HepG2 (cell line): ENCODE data around the gene TCF3. TPM values are rescaled to one million over a fixed set of nuclear protein-coding genes. Genes with fewer than 3 reads are reported as not detected.

Experiments used
- ATAC-seq: fragments of 200-7000 bp; cut with Tn5 transposase; 3 replicates; pipeline ENCODE4 v1.9.1; 2020; ENCODE audit warnings: mild to moderate bottlenecking, moderate library complexity
- BruUV-seq: library from RNA; stranded (reverse); fragments of 400-500 nt; replicated peaks from 2 replicates; lab custom pipeline; 2021; lab: Mats Ljungman, UMichigan
- CTCF ChIA-PET: fragments of 300-600 bp; formaldehyde crosslinking; extraction: SDS; loops from one replicate; lab custom pipeline; 2021; ENCODE audit warnings: low total read pairs, inconsistent platforms, low intra/inter-chr PET ratio; lab: Yijun Ruan, JAX
- POLR2A ChIA-PET: fragments of 350-600 bp; sonication (Branson Sonifier 250); formaldehyde crosslinking; loops from one replicate; lab custom pipeline; 2020; ENCODE audit warnings: antibody characterized with exemption, inconsistent platforms; lab: Yijun Ruan, JAX
- DNase-seq: peaks from one replicate; pipeline ENCODE4 v3.0.0-alpha.2; 2015; ENCODE audit warnings: low spot score
- FAIRE-seq: peaks from 3 replicates; lab custom pipeline; 2011; peaks lifted over from hg19 to GRCh38; lab: Jason Lieb, UNC
- H2AFZ ChIP-seq: one replicate; pipeline ENCODE4 v1.6.1; 2011; ENCODE audit warnings: low read length, inconsistent platforms
- H3K27ac ChIP-seq: fragments of 300-600 bp; 3 replicates; pipeline ENCODE4 v1.8.0; 2011; ENCODE audit warnings: mixed run types, mild to moderate bottlenecking, mixed read lengths, low read length, inconsistent platforms; ENCODE audit not compliant: insufficient read depth; ENCODE audit errors: extremely low read length
- H3K27me3 ChIP-seq, 2 experiments: fragments of 200-600 bp in 1 of 2; 2 replicates in 1 of 2; 3 replicates in 1 of 2; pipeline versions ENCODE4 v1.6.0 to v1.8.0; 2011; ENCODE audit warnings: low read length in 2 of 2, mild to moderate bottlenecking in 2 of 2, moderate library complexity in 2 of 2, inconsistent platforms in 1 of 2; ENCODE audit not compliant: insufficient read depth in 2 of 2, control insufficient read depth in 1 of 2
- H3K36me3 ChIP-seq, 2 experiments: fragments of 200-600 bp in 1 of 2; replicated peaks in 1 of 2; 2 replicates in 1 of 2; 3 replicates in 1 of 2; pipeline versions ENCODE4 v1.5.1 to v1.8.0; 2011; ENCODE audit warnings: low read length in 2 of 2, inconsistent platforms in 1 of 2; ENCODE audit not compliant: insufficient read depth in 2 of 2, control insufficient read depth in 1 of 2
- H3K4me1 ChIP-seq: 2 replicates; pipeline ENCODE4 v1.5.1; 2012; ENCODE audit warnings: low read length, inconsistent platforms; ENCODE audit not compliant: insufficient read depth
- H3K4me2 ChIP-seq: 2 replicates; pipeline ENCODE4 v1.6.0; 2011; ENCODE audit warnings: low read depth, low read length, inconsistent platforms
- H3K4me3 ChIP-seq, 3 experiments: fragments of 200-600 bp in 1 of 3; sonication (generic), shearing (Covaris generic) in 1 of 3; replicated peaks in 1 of 3; 2 replicates each; pipeline ENCODE4 v1.5.1; 2011 to 2016; ENCODE audit warnings: low read length in 3 of 3, inconsistent platforms in 2 of 3, low read depth in 2 of 3, mild to moderate bottlenecking in 2 of 3, control low read depth in 1 of 3, mixed read lengths in 1 of 3; ENCODE audit not compliant: insufficient read depth in 1 of 3
- H3K79me2 ChIP-seq: one replicate; pipeline ENCODE4 v1.6.1; 2011; ENCODE audit warnings: low read length, inconsistent platforms; ENCODE audit not compliant: insufficient read depth
- H3K9ac ChIP-seq: 2 replicates; pipeline ENCODE4 v1.6.0; 2011; ENCODE audit warnings: mild to moderate bottlenecking, low read depth, low read length, inconsistent platforms; ENCODE audit not compliant: insufficient read depth
- H3K9me3 ChIP-seq: 2 replicates; pipeline ENCODE4 v1.5.1; 2012; ENCODE audit warnings: mild to moderate bottlenecking, low read length
- H4K20me1 ChIP-seq: 2 replicates; pipeline ENCODE4 v1.6.0; 2011; ENCODE audit warnings: inconsistent platforms, mild to moderate bottlenecking, low read length, moderate library complexity; ENCODE audit not compliant: insufficient read depth
- ATAD3A ChIP-seq: sonication (generic); formaldehyde crosslinking; IDR thresholded peaks from 2 replicates; pipeline ENCODE4 v1.4.0; 2020; ENCODE audit warnings: missing genetic modification reagents
- CCAR2 ChIP-seq: fragments of 200-400 bp; formaldehyde crosslinking; optimal IDR thresholded peaks from 2 replicates; pipeline ENCODE3; 2018; ENCODE audit warnings: low read depth, mild to moderate bottlenecking, low read length, moderate library complexity
- CREBL2 ChIP-seq: sonication (generic); formaldehyde crosslinking; IDR thresholded peaks from 2 replicates; pipeline ENCODE4 v1.8.1; 2023; ENCODE audit warnings: missing genetic modification reagents, mild to moderate bottlenecking, borderline replicate concordance
- FOXP1 ChIP-seq, 2 experiments: fragments of 450-650 bp in 1 of 2; IDR thresholded peaks; 2 replicates each; pipeline ENCODE4 v1.6.1; 2017 to 2018; ENCODE audit warnings: antibody characterized with exemption in 1 of 2
- HNF4A ChIP-seq: sonication (generic); formaldehyde crosslinking; IDR thresholded peaks from 2 replicates; pipeline ENCODE4 v1.4.0; 2020; ENCODE audit warnings: missing genetic modification reagents
- IKZF5 ChIP-seq: IDR thresholded peaks from 2 replicates; pipeline ENCODE4 v1.6.1; 2018; ENCODE audit warnings: missing genetic modification reagents, mild to moderate bottlenecking, missing compliant biosample characterization
- KLF15 ChIP-seq: sonication (generic); formaldehyde crosslinking; IDR thresholded peaks from 2 replicates; pipeline ENCODE4 v1.8.1; 2023; ENCODE audit warnings: borderline replicate concordance, mild to moderate bottlenecking, inconsistent platforms, missing genetic modification reagents, mixed read lengths
- MYNN ChIP-seq: sonication (generic); formaldehyde crosslinking; IDR thresholded peaks from 2 replicates; pipeline ENCODE4 v1.4.0; 2020; ENCODE audit warnings: mild to moderate bottlenecking, low read depth, missing genetic modification reagents
- PHF21A ChIP-seq: sonication (generic); formaldehyde crosslinking; IDR thresholded peaks from 2 replicates; pipeline ENCODE4 v1.5.0; 2020; ENCODE audit warnings: mild to moderate bottlenecking, missing genetic modification reagents
- RNF2 ChIP-seq: fragments of 450-650 bp; conservative IDR thresholded peaks from 2 replicates; pipeline ENCODE4 v1.6.1; 2016; ENCODE audit warnings: low read depth
- ZBTB10 ChIP-seq: sonication (generic); formaldehyde crosslinking; IDR thresholded peaks from 2 replicates; pipeline ENCODE4 v1.4.0; 2020; ENCODE audit warnings: missing genetic modification reagents, borderline replicate concordance
- ZNF44 ChIP-seq: sonication (generic); formaldehyde crosslinking; IDR thresholded peaks from 2 replicates; pipeline ENCODE4 v1.5.1; 2020; ENCODE audit warnings: mild to moderate bottlenecking, missing genetic modification reagents
- ZNF530 ChIP-seq: sonication (generic); formaldehyde crosslinking; IDR thresholded peaks from 2 replicates; pipeline ENCODE4 v1.5.0; 2020; ENCODE audit warnings: low read depth, mild to moderate bottlenecking, missing genetic modification reagents
- WGBS: methylation state at CpG from one replicate; pipeline ENCODE4 v1.1.6; 2017; ENCODE audit warnings: low lambda C conversion rate; 5-methylcytosine and 5-hydroxymethylcytosine counted together
- in situ Hi-C: cut with HindIII; loops from 2 replicates; pipeline ENCODE4 v1.10.0; 2017; ENCODE audit warnings: low pct_unique_long_range_greater_than_20kb; ENCODE audit not compliant: extremely low pct_ligation_motif_present
- intact Hi-C: fragments of 100-400 bp; cut with micrococcal nuclease; formaldehyde crosslinking; loops from one replicate; pipeline ENCODE4 v1.10.0; 2022; ENCODE audit not compliant: unreplicated experiment
- polyA plus RNA-seq, 8 experiments: library from polyadenylated mRNA; depleted of rRNA in 3 of 8; stranded (reverse) in 7 of 8; unstranded in 1 of 8; fragments of >200 nt; fragmentation: Illumina TruSeq in 4 of 8; extraction: Trizol in 4 of 8; gene quantifications; 2 replicates each; pipeline versions ENCODE4 v1.2.1 to v1.2.3, GENCODE V29; 2011 to 2016; ENCODE audit warnings: low read depth in 4 of 8, missing spikeins in 1 of 8, mixed read lengths in 1 of 8; ENCODE audit not compliant: insufficient read depth in 1 of 8
- total RNA-seq, 5 experiments: library from RNA; depleted of rRNA; stranded (reverse); fragments of >200 nt; fragmentation: Illumina TruSeq; extraction: Trizol; gene quantifications; 2 replicates each; pipeline ENCODE4 v1.2.3, GENCODE V29; 2016; ENCODE audit warnings: low read depth in 1 of 5
- TF ChIP-seq, protein P1 (sequence below): sonication (generic); formaldehyde crosslinking; conservative IDR thresholded peaks from 2 replicates; pipeline ENCODE4 v1.8.0; 2022; ENCODE audit warnings: mild to moderate bottlenecking, moderate library complexity, missing genetic modification reagents
- TF ChIP-seq, protein P2 (sequence below): sonication (generic); formaldehyde crosslinking; IDR thresholded peaks from 2 replicates; pipeline ENCODE4 v1.5.0; 2020; ENCODE audit warnings: mild to moderate bottlenecking, missing genetic modification reagents, borderline replicate concordance

The TCF3 gene
- total and polyA plus RNA-seq, 2 of the 13 experiments (the other 11 are each of a cell fraction or from before 2014, with no cell fraction given) = 51.4 to 53.2 TPM

DNA sequence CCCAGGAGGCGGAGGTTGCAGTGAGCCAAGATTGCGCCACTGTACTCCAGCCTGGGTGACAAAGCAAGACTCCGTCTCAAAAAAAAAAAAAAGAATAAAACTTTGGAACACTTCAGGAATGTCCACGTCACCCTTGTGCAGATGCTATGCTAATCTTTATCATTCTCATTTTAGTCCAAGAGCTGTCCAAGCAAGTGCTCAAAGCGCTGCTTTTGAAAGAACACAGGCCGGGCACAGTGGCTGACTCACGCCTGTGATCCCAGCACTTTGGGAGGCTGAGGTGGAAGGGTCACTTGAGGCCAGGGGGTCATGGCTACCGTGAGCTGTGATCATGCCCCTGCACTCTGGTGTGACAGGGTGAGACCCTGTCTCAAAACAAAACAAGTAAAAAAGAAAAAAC is 36.0 kb downstream of the TCF3 start:
- FAIRE-seq (no peak), DNase-seq (no peak), ATAC-seq (no peak)
- H3K27ac ChIP-seq = no peak overlapping the region
- POLR2A ChIA-PET = interaction anchor here (0.9 kb wide), 1 partner anchor 11 kb away, joined by 3 read pairs; no protein-coding TSS in a partner anchor
- no peaks in the 10 kb centered on the region for H3K27me3 ChIP-seq
- no TSS peak for BruUV-seq
- intact Hi-C loops (no loop called here), in situ Hi-C loops (no loop called here)
- no peak overlapping the region for H2AFZ ChIP-seq
- no peaks in the 10 kb centered on the region for H3K9me3 ChIP-seq
- no peak overlapping the region for H3K4me2 ChIP-seq
- CTCF ChIA-PET = no interaction called here
- H3K79me2 ChIP-seq = no peaks in the 10 kb centered on the region
- no peaks in the 10 kb centered on the region for H3K4me1 ChIP-seq
- H3K9ac ChIP-seq = no peak overlapping the region
- WGBS = 96% methylated on average over 8 of the region's 8 CpGs
- H3K4me3 ChIP-seq = no peak overlapping the region
- H4K20me1 ChIP-seq = no peaks in the 10 kb centered on the region
- H3K36me3 ChIP-seq = peaks cover 36 to 59% of the 10 kb centered on the region in 2 experiments; a peak in 4 of 5 replicates
- no peak for TF ChIP-seq KLF15 (CRISPR knock-in tag)
- no peak for TF ChIP-seq ZBTB10 (CRISPR knock-in tag)
- TF ChIP-seq CCAR2 = no peak
- no peak for TF ChIP-seq MYNN (CRISPR knock-in tag)
- no peak for TF ChIP-seq HNF4A
- no peak for TF ChIP-seq FOXP1 (IDR thresholded peaks at IDR 0.05)
- TF ChIP-seq FOXP1 (CRISPR knock-in tag; IDR thresholded peaks at IDR 0.05) = no peak
- TF ChIP-seq, protein P1, sequence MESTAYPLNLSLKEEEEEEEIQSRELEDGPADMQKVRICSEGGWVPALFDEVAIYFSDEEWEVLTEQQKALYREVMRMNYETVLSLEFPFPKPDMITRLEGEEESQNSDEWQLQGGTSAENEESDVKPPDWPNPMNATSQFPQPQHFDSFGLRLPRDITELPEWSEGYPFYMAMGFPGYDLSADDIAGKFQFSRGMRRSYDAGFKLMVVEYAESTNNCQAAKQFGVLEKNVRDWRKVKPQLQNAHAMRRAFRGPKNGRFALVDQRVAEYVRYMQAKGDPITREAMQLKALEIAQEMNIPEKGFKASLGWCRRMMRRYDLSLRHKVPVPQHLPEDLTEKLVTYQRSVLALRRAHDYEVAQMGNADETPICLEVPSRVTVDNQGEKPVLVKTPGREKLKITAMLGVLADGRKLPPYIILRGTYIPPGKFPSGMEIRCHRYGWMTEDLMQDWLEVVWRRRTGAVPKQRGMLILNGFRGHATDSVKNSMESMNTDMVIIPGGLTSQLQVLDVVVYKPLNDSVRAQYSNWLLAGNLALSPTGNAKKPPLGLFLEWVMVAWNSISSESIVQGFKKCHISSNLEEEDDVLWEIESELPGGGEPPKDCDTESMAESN (CRISPR knock-in tag) = no peak
- no peak for TF ChIP-seq ATAD3A (CRISPR knock-in tag)
- TF ChIP-seq ZNF530 (CRISPR knock-in tag) = no peak
- no peak for TF ChIP-seq RNF2
- TF ChIP-seq ZNF44 (CRISPR knock-in tag) = no peak
- no peak for TF ChIP-seq PHF21A
- TF ChIP-seq, protein P2, sequence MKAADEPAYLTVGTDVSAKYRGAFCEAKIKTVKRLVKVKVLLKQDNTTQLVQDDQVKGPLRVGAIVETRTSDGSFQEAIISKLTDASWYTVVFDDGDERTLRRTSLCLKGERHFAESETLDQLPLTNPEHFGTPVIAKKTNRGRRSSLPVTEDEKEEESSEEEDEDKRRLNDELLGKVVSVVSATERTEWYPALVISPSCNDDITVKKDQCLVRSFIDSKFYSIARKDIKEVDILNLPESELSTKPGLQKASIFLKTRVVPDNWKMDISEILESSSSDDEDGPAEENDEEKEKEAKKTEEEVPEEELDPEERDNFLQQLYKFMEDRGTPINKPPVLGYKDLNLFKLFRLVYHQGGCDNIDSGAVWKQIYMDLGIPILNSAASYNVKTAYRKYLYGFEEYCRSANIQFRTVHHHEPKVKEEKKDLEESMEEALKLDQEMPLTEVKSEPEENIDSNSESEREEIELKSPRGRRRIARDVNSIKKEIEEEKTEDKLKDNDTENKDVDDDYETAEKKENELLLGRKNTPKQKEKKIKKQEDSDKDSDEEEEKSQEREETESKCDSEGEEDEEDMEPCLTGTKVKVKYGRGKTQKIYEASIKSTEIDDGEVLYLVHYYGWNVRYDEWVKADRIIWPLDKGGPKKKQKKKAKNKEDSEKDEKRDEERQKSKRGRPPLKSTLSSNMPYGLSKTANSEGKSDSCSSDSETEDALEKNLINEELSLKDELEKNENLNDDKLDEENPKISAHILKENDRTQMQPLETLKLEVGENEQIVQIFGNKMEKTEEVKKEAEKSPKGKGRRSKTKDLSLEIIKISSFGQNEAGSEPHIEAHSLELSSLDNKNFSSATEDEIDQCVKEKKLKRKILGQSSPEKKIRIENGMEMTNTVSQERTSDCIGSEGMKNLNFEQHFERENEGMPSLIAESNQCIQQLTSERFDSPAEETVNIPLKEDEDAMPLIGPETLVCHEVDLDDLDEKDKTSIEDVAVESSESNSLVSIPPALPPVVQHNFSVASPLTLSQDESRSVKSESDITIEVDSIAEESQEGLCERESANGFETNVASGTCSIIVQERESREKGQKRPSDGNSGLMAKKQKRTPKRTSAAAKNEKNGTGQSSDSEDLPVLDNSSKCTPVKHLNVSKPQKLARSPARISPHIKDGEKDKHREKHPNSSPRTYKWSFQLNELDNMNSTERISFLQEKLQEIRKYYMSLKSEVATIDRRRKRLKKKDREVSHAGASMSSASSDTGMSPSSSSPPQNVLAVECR (CRISPR knock-in tag) = no peak
- no peak for TF ChIP-seq IKZF5
- no peak for TF ChIP-seq CREBL2
